OCI-LY3 (cell line): ENCODE data around the gene ZSCAN5B.

ENCODE experiments used
- H2AFZ ChIP-seq: fragments of 200-600, 300-600 bp; shearing (Covaris generic); 2 replicates; pipeline ENCODE4 v1.6.0; 2014; ENCODE audit warnings: antibody characterized with exemption, low read depth, low read length
- H3K27ac ChIP-seq: fragments of 200-600, 300-600 bp; sonication (generic); 2 replicates; pipeline ENCODE4 v1.5.1; 2014; ENCODE audit warnings: mild to moderate bottlenecking, low read length, moderate library complexity, mixed read lengths
- H3K27me3 ChIP-seq: fragments of 200-600, 300-600 bp; sonication (generic); 2 replicates; pipeline ENCODE4 v1.6.1; 2014; ENCODE audit warnings: low read depth, low read length, mixed read lengths
- H3K36me3 ChIP-seq: fragments of 200-600, 300-600 bp; sonication (generic); replicated peaks from 2 replicates; pipeline ENCODE3; 2014; ENCODE audit warnings: low read depth, low read length, mixed read lengths
- H3K4me1 ChIP-seq: fragments of 300-600, 200-600 bp; sonication (generic); 2 replicates; pipeline ENCODE4 v1.6.1; 2014; ENCODE audit warnings: low read length, mixed read lengths
- H3K4me2 ChIP-seq: fragments of 200-600, 300-600 bp; sonication (generic); 2 replicates; pipeline ENCODE4 v1.6.1; 2014; ENCODE audit warnings: low read length, mixed read lengths
- H3K4me3 ChIP-seq: fragments of 300-600, 200-600 bp; sonication (generic); 2 replicates; pipeline ENCODE4 v1.5.1; 2014; ENCODE audit warnings: antibody characterized with exemption, mild to moderate bottlenecking, low read length, moderate library complexity
- H3K79me2 ChIP-seq: fragments of 300-600, 200-600 bp; shearing (Covaris generic); 2 replicates; pipeline ENCODE4 v1.6.1; 2014; ENCODE audit warnings: mild to moderate bottlenecking, low read length, mixed read lengths
- H3K9ac ChIP-seq: fragments of 300-600, 200-600 bp; shearing (Covaris generic); 2 replicates; pipeline ENCODE4 v1.6.0; 2014; ENCODE audit warnings: mild to moderate bottlenecking, low read length, moderate library complexity
- H3K9me3 ChIP-seq: fragments of 200-600, 300-600 bp; shearing (Covaris generic); 2 replicates; pipeline ENCODE4 v1.6.1; 2014; ENCODE audit warnings: low read length, mixed read lengths; ENCODE audit not compliant: insufficient read depth
- H4K20me1 ChIP-seq: fragments of 200-600, 300-600 bp; sonication (generic); 2 replicates; pipeline ENCODE4 v1.6.1; 2016; ENCODE audit warnings: low read length, mixed read lengths; ENCODE audit not compliant: insufficient read depth
- EZH2phosphoT487 ChIP-seq: fragments of 200-600 bp; shearing (Covaris generic); IDR thresholded peaks from 2 replicates; pipeline ENCODE4 v1.6.1; 2018; ENCODE audit warnings: antibody characterized with exemption, mixed run types, low read depth
- TF ChIP-seq, protein P1 (sequence below): fragments of 200-600, 300-600 bp; sonication (generic); IDR thresholded peaks from 2 replicates; pipeline ENCODE4 v1.5.1; 2014; ENCODE audit warnings: antibody characterized with exemption, low read length, low read depth

Gene ZSCAN5B

DNA sequence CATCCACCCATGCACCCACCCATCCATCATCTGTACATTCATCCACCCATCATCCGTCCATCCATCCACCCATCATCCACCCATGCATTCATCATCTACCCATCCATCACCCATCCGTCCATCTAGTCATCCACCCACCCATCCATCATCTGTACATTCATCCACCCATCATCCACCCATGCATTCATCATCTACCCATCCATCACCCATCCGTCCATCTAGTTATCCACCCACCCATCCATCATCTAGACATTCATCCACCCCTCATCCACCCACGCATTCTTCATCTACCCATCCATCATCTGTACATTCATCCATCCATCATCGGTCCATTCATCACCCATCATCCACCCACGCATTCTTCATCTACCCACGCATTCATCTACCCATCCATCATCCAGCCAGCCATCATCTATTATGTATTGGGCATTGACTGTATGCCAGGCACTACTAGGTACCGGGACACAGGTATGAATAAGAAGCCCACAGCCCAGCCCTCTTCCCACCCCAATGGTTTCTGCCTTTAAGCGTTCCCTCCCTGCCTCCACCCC, 38.5 kb downstream of the ZSCAN5B start:
- Histone ChIP-seq H3K27me3 (no peaks in the 10 kb centered on the region), H3K79me2 (no peaks in the 10 kb centered on the region), H3K4me3 (no peak overlapping the region), H2AFZ (no peak overlapping the region), H3K9ac (no peak overlapping the region), H3K4me1 (peaks cover 5% of the 10 kb centered on the region; the same call in 1 of the 2 replicates), H3K4me2 (no peak overlapping the region), H3K36me3 (peaks cover 66% of the 10 kb centered on the region), H4K20me1 (no peaks in the 10 kb centered on the region), H3K27ac (no peak overlapping the region), H3K9me3 (no peaks in the 10 kb centered on the region)
- TF ChIP-seq EZH2phosphoT487 = no peak
- TF ChIP-seq, protein P1, sequence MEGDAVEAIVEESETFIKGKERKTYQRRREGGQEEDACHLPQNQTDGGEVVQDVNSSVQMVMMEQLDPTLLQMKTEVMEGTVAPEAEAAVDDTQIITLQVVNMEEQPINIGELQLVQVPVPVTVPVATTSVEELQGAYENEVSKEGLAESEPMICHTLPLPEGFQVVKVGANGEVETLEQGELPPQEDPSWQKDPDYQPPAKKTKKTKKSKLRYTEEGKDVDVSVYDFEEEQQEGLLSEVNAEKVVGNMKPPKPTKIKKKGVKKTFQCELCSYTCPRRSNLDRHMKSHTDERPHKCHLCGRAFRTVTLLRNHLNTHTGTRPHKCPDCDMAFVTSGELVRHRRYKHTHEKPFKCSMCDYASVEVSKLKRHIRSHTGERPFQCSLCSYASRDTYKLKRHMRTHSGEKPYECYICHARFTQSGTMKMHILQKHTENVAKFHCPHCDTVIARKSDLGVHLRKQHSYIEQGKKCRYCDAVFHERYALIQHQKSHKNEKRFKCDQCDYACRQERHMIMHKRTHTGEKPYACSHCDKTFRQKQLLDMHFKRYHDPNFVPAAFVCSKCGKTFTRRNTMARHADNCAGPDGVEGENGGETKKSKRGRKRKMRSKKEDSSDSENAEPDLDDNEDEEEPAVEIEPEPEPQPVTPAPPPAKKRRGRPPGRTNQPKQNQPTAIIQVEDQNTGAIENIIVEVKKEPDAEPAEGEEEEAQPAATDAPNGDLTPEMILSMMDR = no peak

DNA sequence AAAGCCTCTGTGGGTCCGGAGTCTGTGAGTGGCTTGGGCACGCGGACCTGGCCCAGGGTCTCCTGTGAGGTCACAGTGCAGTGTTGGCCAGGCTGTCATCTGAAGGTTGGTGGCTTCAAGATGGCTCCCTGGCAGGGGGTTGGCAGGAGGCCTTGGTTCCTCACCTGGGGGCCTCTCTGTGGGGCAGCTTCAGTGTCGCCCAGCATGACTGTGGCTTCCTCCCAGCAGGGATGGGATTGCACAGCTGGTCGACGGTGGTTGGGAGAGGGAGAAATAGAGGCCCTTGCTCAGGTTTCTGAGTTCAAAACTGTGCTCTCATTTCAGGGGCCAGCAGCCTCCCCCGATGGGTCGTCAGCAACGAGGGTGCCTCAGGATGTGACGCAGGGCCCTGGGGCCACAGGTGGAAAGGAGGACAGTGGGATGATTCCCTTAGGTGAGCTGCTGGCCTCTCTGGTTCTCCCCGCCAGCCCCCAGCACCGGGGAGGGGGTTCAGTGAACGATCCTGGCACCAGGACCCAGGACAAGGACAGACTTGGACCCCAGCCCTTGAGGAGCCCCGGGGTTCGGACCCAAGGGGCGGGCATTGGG, 39.3 kb downstream of the ZSCAN5B start:
- Histone ChIP-seq H3K36me3 (peaks cover 66% of the 10 kb centered on the region), H4K20me1 (0 out of 2 replicates have a peak, but pooled peaks cover under 1% of the 10 kb centered on the region)
- TF ChIP-seq, protein P1 = no peak
- no peak for TF ChIP-seq EZH2phosphoT487

DNA sequence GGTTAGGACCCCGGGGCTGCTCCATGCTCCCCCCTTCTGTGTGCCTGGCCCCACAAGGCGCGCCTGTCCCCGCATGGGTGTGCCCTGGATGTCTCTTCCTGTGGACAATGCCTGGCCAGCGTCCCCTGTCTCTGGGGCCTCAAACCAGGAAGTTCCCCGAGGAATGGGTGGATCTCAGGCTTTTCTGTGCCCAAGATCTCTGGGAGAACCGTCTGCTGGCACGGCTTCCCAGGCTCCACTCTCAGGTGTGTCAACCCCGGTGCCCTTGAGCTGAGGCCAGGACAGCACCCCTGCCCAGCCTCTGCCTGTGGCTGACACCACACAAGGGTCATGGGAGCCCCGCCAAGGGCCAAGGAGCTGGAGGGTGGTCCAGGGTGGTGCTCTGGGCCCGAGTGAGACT, 40.8 kb downstream of the ZSCAN5B start:
- peaks cover 14% of the 10 kb centered on the region for H3K79me2 ChIP-seq
- peaks cover 62% of the 10 kb centered on the region for H3K36me3 ChIP-seq
- no peak overlapping the region for H3K4me3 ChIP-seq
- H2AFZ ChIP-seq = no peak overlapping the region
- H3K9ac ChIP-seq = no peak overlapping the region
- peaks cover 10% of the 10 kb centered on the region; the same call in 1 of the 2 replicates for H4K20me1 ChIP-seq
- no peaks in the 10 kb centered on the region for H3K4me1 ChIP-seq
- TF ChIP-seq, protein P1 = no peak
- H3K27ac ChIP-seq = no peak overlapping the region
- no peaks in the 10 kb centered on the region for H3K9me3 ChIP-seq
- no peak overlapping the region for H3K4me2 ChIP-seq
- H3K27me3 ChIP-seq = no peaks in the 10 kb centered on the region

More for the DNA sequence above, 39.3 kb downstream of the ZSCAN5B start:
- H3K27ac ChIP-seq = no peak overlapping the region
- H3K9me3 ChIP-seq = no peaks in the 10 kb centered on the region
- H3K9ac ChIP-seq = no peak overlapping the region
- no peak overlapping the region for H3K4me3 ChIP-seq
- no peak overlapping the region for H2AFZ ChIP-seq
- peaks cover 2% of the 10 kb centered on the region; the same call in 1 of the 2 replicates for H3K79me2 ChIP-seq
- peaks cover 5% of the 10 kb centered on the region; the same call in 1 of the 2 replicates for H3K4me1 ChIP-seq
- no peaks in the 10 kb centered on the region for H3K27me3 ChIP-seq
- H3K4me2 ChIP-seq = no peak overlapping the region

DNA sequence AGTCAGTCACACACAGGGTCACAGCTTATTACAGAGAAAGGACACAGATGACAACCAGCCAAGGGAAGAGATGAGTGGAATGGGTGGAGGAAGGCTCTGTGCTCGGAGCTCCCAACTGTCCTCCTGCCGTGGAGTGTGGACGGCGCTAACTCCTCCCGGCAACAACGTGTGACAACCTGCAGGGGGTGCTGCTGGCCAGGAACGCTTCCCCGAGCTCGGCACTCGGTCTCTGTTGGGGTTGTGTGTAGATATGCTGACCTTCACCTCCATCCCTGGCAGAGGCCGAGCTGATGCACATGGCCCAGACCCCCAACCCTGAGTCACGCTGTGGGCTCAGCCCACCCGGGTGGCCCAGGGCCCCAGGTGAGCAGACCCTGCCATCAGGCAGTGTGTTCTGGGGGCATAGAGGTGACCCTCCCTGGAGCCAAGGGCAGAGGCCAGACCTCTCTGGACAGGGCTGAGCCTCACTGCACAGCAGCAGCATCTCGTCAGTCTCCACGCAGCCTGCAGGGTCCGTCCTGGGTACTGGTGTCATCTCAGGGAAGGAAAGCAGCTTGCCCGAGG, 42.4 kb downstream of the ZSCAN5B start:
- no peak for TF ChIP-seq EZH2phosphoT487
- TF ChIP-seq, protein P1 = peak; percentile 48
- Histone ChIP-seq H2AFZ (no peak overlapping the region), H3K9me3 (no peaks in the 10 kb centered on the region), H3K27ac (no peak overlapping the region), H3K79me2 (peaks cover 22% of the 10 kb centered on the region), H4K20me1 (peaks cover 12% of the 10 kb centered on the region; the same call in 1 of the 2 replicates), H3K36me3 (peaks cover 50% of the 10 kb centered on the region), H3K9ac (no peak overlapping the region), H3K4me3 (no peak overlapping the region), H3K27me3 (no peaks in the 10 kb centered on the region), H3K4me2 (no peak overlapping the region), H3K4me1 (no peaks in the 10 kb centered on the region)
